NCI-H2196 treated with DMSO at 0.1 percent for 48 hours (cell line): ENCODE results near the gene S1PR5.
"Not testable (repeated sequence)": the region's sequence is repeated elsewhere in the genome, so short reads cannot be mapped to it uniquely, and the experiment has no call there.

Source experiments
- DNase-seq: peaks from one replicate; lab custom pipeline; 2025; ENCODE audit not compliant: unreplicated experiment; lab: John Stamatoyannopoulos, UW

Gene S1PR5

GRCh38 chr19:10544753-10545251, 27.6 kb upstream of the S1PR5 start:
- DNase-seq: no peak

GRCh38 chr19:10544242-10544752, 27.1 kb upstream of the S1PR5 start:
- DNase-seq: no peak

- DNase-seq: peak; percentile 91
Observed at GRCh38 chr19:10543420-10544241, 26.4 kb upstream of the S1PR5 start, which contains the start of gene ATG4D. TSS of gene ATG4D (plus strand) at chr19:10543904. CDS start at chr19:10544091, 187 bp downstream.

GRCh38 chr19:10543059-10543419, 25.8 kb upstream of the S1PR5 start:
- no peak for DNase-seq

- DNase-seq: not testable (repeated sequence)
Observed at GRCh38 chr19:10539016-10539415, 21.8 kb upstream of the S1PR5 start.

- DNase-seq: no peak
Observed at GRCh38 chr19:10538204-10538983, 21.1 kb upstream of the S1PR5 start.

GRCh38 chr19:10537668-10538067, 20.4 kb upstream of the S1PR5 start:
- DNase-seq: no peak

- DNase-seq: no peak
Observed at GRCh38 chr19:10535613-10536012, 18.4 kb upstream of the S1PR5 start.

GRCh38 chr19:10533646-10534386, 16.6 kb upstream of the S1PR5 start:
- no peak for DNase-seq

- no peak for DNase-seq
Observed at GRCh38 chr19:10532457-10532856, 15.2 kb upstream of the S1PR5 start.

GRCh38 chr19:10526887-10527286, 9.6 kb upstream of the S1PR5 start:
- not testable (repeated sequence) for DNase-seq

- DNase-seq: no peak
Observed at GRCh38 chr19:10525636-10526035, 8.4 kb upstream of the S1PR5 start.

GRCh38 chr19:10523135-10523636, 5.9 kb upstream of the S1PR5 start:
- no peak for DNase-seq

- DNase-seq: no peak
Observed at GRCh38 chr19:10521461-10522171, 4.4 kb upstream of the S1PR5 start.

- no peak for DNase-seq
Observed at GRCh38 chr19:10520652-10521318, 3.5 kb upstream of the S1PR5 start.

GRCh38 chr19:10519421-10519820, 2.2 kb upstream of the S1PR5 start:
- DNase-seq: no peak

- no peak for DNase-seq
Observed at GRCh38 chr19:10518444-10519361, 1.5 kb upstream of the S1PR5 start.

- peak; percentile 48 for DNase-seq
Observed at GRCh38 chr19:10517760-10518443, 655 bp upstream of the S1PR5 start.
